Endothelial cell (in vitro differentiated cells): Measurements from ENCODE around the gene GAS6. TPM values are rescaled to one million over a fixed set of nuclear protein-coding genes. Genes with fewer than 3 reads are reported as not detected.

ENCODE experiments used
- DNase-seq: peaks from one replicate; pipeline ENCODE4 v3.0.0; 2021; ENCODE audit warnings: low spot score
- H3K27ac Mint-ChIP-seq: one replicate; pipeline ENCODE4 v1.8.0; 2021; ENCODE audit warnings: mixed read lengths, inconsistent platforms; ENCODE audit not compliant: unreplicated experiment
- H3K27me3 Mint-ChIP-seq: one replicate; pipeline ENCODE4 v1.8.0; 2021; ENCODE audit warnings: mild to moderate bottlenecking, moderate library complexity, mixed read lengths, inconsistent platforms; ENCODE audit not compliant: unreplicated experiment
- H3K36me3 Mint-ChIP-seq: one replicate; pipeline ENCODE4 v1.8.0; 2021; ENCODE audit warnings: mild to moderate bottlenecking, low read depth, mixed read lengths, inconsistent platforms; ENCODE audit not compliant: unreplicated experiment
- H3K4me1 Mint-ChIP-seq: one replicate; pipeline ENCODE4 v1.8.0; 2021; ENCODE audit warnings: mild to moderate bottlenecking, mixed read lengths, inconsistent platforms; ENCODE audit not compliant: unreplicated experiment
- H3K4me3 Mint-ChIP-seq: one replicate; pipeline ENCODE4 v1.8.0; 2021; ENCODE audit warnings: mild to moderate bottlenecking, mixed read lengths, inconsistent platforms; ENCODE audit not compliant: unreplicated experiment
- H3K9me3 Mint-ChIP-seq: one replicate; pipeline ENCODE4 v1.8.0; 2021; ENCODE audit warnings: mixed read lengths, inconsistent platforms; ENCODE audit not compliant: unreplicated experiment
- CTCF ChIP-seq: fragments of 200-600 bp; sonication (generic); IDR thresholded peaks from one replicate; pipeline ENCODE4 v1.5.0; 2021; ENCODE audit warnings: antibody characterized with exemption; ENCODE audit not compliant: unreplicated experiment
- total RNA-seq: library from RNA; stranded (reverse); fragmentation: NEBNext Ultra II Directional; extraction: Animal tissue kit (Norgen Biotek cat#: 25700); gene quantifications from one replicate; pipeline ENCODE4 v1.2.1, GENCODE V29; 2021; ENCODE audit not compliant: unreplicated experiment

Gene GAS6
- total RNA-seq, 1 donor from 2014 or later: 19.8 TPM

GRCh38 chr13:113888701-113889330 lies 24.9 kb upstream of the GAS6 start:
- DNase-seq: no peak
- no peak for TF ChIP-seq CTCF
- Mint-ChIP-seq H3K36me3 (peaks cover 9% of the 10 kb centered on the region), H3K9me3 (no peaks in the 10 kb centered on the region), H3K4me1 (no peaks in the 10 kb centered on the region), H3K4me3 (no peak overlapping the region), H3K27me3 (no peaks in the 10 kb centered on the region), H3K27ac (no peak overlapping the region)

- peaks cover 4% of the 10 kb centered on the region for H3K27me3 Mint-ChIP-seq
- H3K36me3 Mint-ChIP-seq: peaks cover 9% of the 10 kb centered on the region
- no peak overlapping the region for H3K27ac Mint-ChIP-seq
- no peaks in the 10 kb centered on the region for H3K9me3 Mint-ChIP-seq
- no peak overlapping the region for H3K4me3 Mint-ChIP-seq
- DNase-seq: no peak
- no peak for TF ChIP-seq CTCF
- H3K4me1 Mint-ChIP-seq: peaks cover 5% of the 10 kb centered on the region
Measured at GRCh38 chr13:113887700-113888201, 23.9 kb upstream of the GAS6 start.

- Mint-ChIP-seq H3K4me3 (no peak overlapping the region), H3K4me1 (peaks cover 16% of the 10 kb centered on the region), H3K9me3 (no peaks in the 10 kb centered on the region), H3K27me3 (peaks cover 4% of the 10 kb centered on the region), H3K36me3 (peaks cover 9% of the 10 kb centered on the region), H3K27ac (no peak overlapping the region)
- DNase-seq: no peak
- TF ChIP-seq CTCF: no peak
Measured at GRCh38 chr13:113886561-113887112, 22.8 kb upstream of the GAS6 start.

- peaks cover 4% of the 10 kb centered on the region for H3K27me3 Mint-ChIP-seq
- H3K4me1 Mint-ChIP-seq: peaks cover 22% of the 10 kb centered on the region
- TF ChIP-seq CTCF: no peak
- no peak for DNase-seq
- no peaks in the 10 kb centered on the region for H3K9me3 Mint-ChIP-seq
- H3K4me3 Mint-ChIP-seq: no peak overlapping the region
- no peak overlapping the region for H3K27ac Mint-ChIP-seq
- H3K36me3 Mint-ChIP-seq: peaks cover 9% of the 10 kb centered on the region
Measured at GRCh38 chr13:113884821-113885220, 20.9 kb upstream of the GAS6 start.
